OCI-LY3 (cell line): ENCODE results near the gene TK2.

Source experiments
- H2AFZ ChIP-seq: fragments of 200-600, 300-600 bp; shearing (Covaris generic); 2 replicates; pipeline ENCODE4 v1.6.0; 2014; ENCODE audit warnings: antibody characterized with exemption, low read depth, low read length
- H3K27ac ChIP-seq: fragments of 200-600, 300-600 bp; sonication (generic); 2 replicates; pipeline ENCODE4 v1.5.1; 2014; ENCODE audit warnings: mild to moderate bottlenecking, low read length, moderate library complexity, mixed read lengths
- H3K27me3 ChIP-seq: fragments of 200-600, 300-600 bp; sonication (generic); 2 replicates; pipeline ENCODE4 v1.6.1; 2014; ENCODE audit warnings: low read depth, low read length, mixed read lengths
- H3K36me3 ChIP-seq: fragments of 200-600, 300-600 bp; sonication (generic); replicated peaks from 2 replicates; pipeline ENCODE3; 2014; ENCODE audit warnings: low read depth, low read length, mixed read lengths
- H3K4me1 ChIP-seq: fragments of 300-600, 200-600 bp; sonication (generic); 2 replicates; pipeline ENCODE4 v1.6.1; 2014; ENCODE audit warnings: low read length, mixed read lengths
- H3K4me2 ChIP-seq: fragments of 200-600, 300-600 bp; sonication (generic); 2 replicates; pipeline ENCODE4 v1.6.1; 2014; ENCODE audit warnings: low read length, mixed read lengths
- H3K4me3 ChIP-seq: fragments of 300-600, 200-600 bp; sonication (generic); 2 replicates; pipeline ENCODE4 v1.5.1; 2014; ENCODE audit warnings: antibody characterized with exemption, mild to moderate bottlenecking, low read length, moderate library complexity
- H3K79me2 ChIP-seq: fragments of 300-600, 200-600 bp; shearing (Covaris generic); 2 replicates; pipeline ENCODE4 v1.6.1; 2014; ENCODE audit warnings: mild to moderate bottlenecking, low read length, mixed read lengths
- H3K9ac ChIP-seq: fragments of 300-600, 200-600 bp; shearing (Covaris generic); 2 replicates; pipeline ENCODE4 v1.6.0; 2014; ENCODE audit warnings: mild to moderate bottlenecking, low read length, moderate library complexity
- H3K9me3 ChIP-seq: fragments of 200-600, 300-600 bp; shearing (Covaris generic); 2 replicates; pipeline ENCODE4 v1.6.1; 2014; ENCODE audit warnings: low read length, mixed read lengths; ENCODE audit not compliant: insufficient read depth
- H4K20me1 ChIP-seq: fragments of 200-600, 300-600 bp; sonication (generic); 2 replicates; pipeline ENCODE4 v1.6.1; 2016; ENCODE audit warnings: low read length, mixed read lengths; ENCODE audit not compliant: insufficient read depth
- CTCF ChIP-seq: fragments of 200-600, 300-600 bp; sonication (generic); IDR thresholded peaks from 2 replicates; pipeline ENCODE4 v1.5.1; 2014; ENCODE audit warnings: antibody characterized with exemption, low read length, low read depth
- EZH2phosphoT487 ChIP-seq: fragments of 200-600 bp; shearing (Covaris generic); IDR thresholded peaks from 2 replicates; pipeline ENCODE4 v1.6.1; 2018; ENCODE audit warnings: antibody characterized with exemption, mixed run types, low read depth

Gene TK2

GRCh38 chr16:66574081-66574480 lies 24.2 kb upstream of the TK2 start:
- Histone ChIP-seq H3K27me3 (no peaks in the 10 kb centered on the region), H3K4me2 (no peak overlapping the region), H2AFZ (no peak overlapping the region), H3K4me3 (no peak overlapping the region), H3K36me3 (no peaks in the 10 kb centered on the region), H3K9me3 (no peaks in the 10 kb centered on the region), H3K9ac (no peak overlapping the region), H4K20me1 (no peaks in the 10 kb centered on the region), H3K4me1 (peaks cover 4% of the 10 kb centered on the region), H3K79me2 (no peaks in the 10 kb centered on the region), H3K27ac (no peak overlapping the region)
- TF ChIP-seq EZH2phosphoT487 = no peak
- TF ChIP-seq CTCF = no peak

- H3K4me2 ChIP-seq = no peak overlapping the region
- peaks cover 6% of the 10 kb centered on the region for H3K4me1 ChIP-seq
- no peaks in the 10 kb centered on the region for H3K36me3 ChIP-seq
- no peak overlapping the region for H3K9ac ChIP-seq
- H2AFZ ChIP-seq = no peak overlapping the region
- H3K79me2 ChIP-seq = no peaks in the 10 kb centered on the region
- no peaks in the 10 kb centered on the region for H3K27me3 ChIP-seq
- H4K20me1 ChIP-seq = no peaks in the 10 kb centered on the region
- H3K27ac ChIP-seq = no peak overlapping the region
- H3K4me3 ChIP-seq = no peak overlapping the region
- no peaks in the 10 kb centered on the region for H3K9me3 ChIP-seq
- TF ChIP-seq EZH2phosphoT487 (no peak), CTCF (no peak)
Measured at GRCh38 chr16:66572356-66572755, 22.4 kb upstream of the TK2 start.

GRCh38 chr16:66569827-66570405 lies 20.0 kb upstream of the TK2 start:
- TF ChIP-seq EZH2phosphoT487 (no peak), CTCF (no peak)
- Histone ChIP-seq H3K9me3 (no peaks in the 10 kb centered on the region), H3K27ac (no peak overlapping the region), H4K20me1 (no peaks in the 10 kb centered on the region), H3K27me3 (no peaks in the 10 kb centered on the region), H3K9ac (no peak overlapping the region), H3K4me1 (peaks cover 6% of the 10 kb centered on the region), H3K79me2 (no peaks in the 10 kb centered on the region), H3K4me3 (no peak overlapping the region), H2AFZ (no peak overlapping the region), H3K36me3 (peaks cover 16% of the 10 kb centered on the region), H3K4me2 (no peak overlapping the region)

- no peak overlapping the region for H3K27ac ChIP-seq
- H3K4me2 ChIP-seq = no peak overlapping the region
Measured at GRCh38 chr16:66569131-66569530, 19.2 kb upstream of the TK2 start.

More at GRCh38 chr16:66569131-66569530, 19.2 kb upstream of the TK2 start:
- Histone ChIP-seq H3K79me2 (no peaks in the 10 kb centered on the region), H3K27me3 (no peaks in the 10 kb centered on the region), H2AFZ (no peak overlapping the region), H3K9ac (no peak overlapping the region), H3K4me3 (no peak overlapping the region), H3K4me1 (peaks cover 7% of the 10 kb centered on the region), H3K36me3 (peaks cover 20% of the 10 kb centered on the region), H4K20me1 (no peaks in the 10 kb centered on the region), H3K9me3 (no peaks in the 10 kb centered on the region)
- TF ChIP-seq EZH2phosphoT487 (no peak), CTCF (no peak)
